GM19467 (cell line): ENCODE results near the gene WASL.
"Not testable (repeated sequence)": the region's sequence is repeated elsewhere in the genome, so short reads cannot be mapped to it uniquely, and the experiment has no call there.

Source experiments
- ATAC-seq: cut with Tn5 transposase; IDR thresholded peaks from one replicate; pipeline ENCODE4 v1.9.1; 2021; ENCODE audit warnings: mild to moderate bottlenecking, moderate library complexity; ENCODE audit not compliant: unreplicated experiment

Gene WASL

GRCh38 chr7:123737168-123737674 is 11.6 kb downstream of the WASL start:
- not testable (repeated sequence) for ATAC-seq

GRCh38 chr7:123735539-123735938 is 13.3 kb downstream of the WASL start:
- no peak for ATAC-seq

- ATAC-seq, result no peak
These were observed 14.3 kb downstream of the WASL start for GRCh38 chr7:123734498-123734897.

- ATAC-seq, result no peak
These were observed 16.3 kb downstream of the WASL start for GRCh38 chr7:123732413-123733091.

- no peak for ATAC-seq
These were observed 19.6 kb downstream of the WASL start for GRCh38 chr7:123729218-123729578.

- ATAC-seq, result no peak
These were observed 21.5 kb downstream of the WASL start for GRCh38 chr7:123727071-123727837.

- ATAC-seq, result no peak
These were observed 23.1 kb downstream of the WASL start for GRCh38 chr7:123725586-123726171.

- ATAC-seq, result no peak
These were observed 24.0 kb downstream of the WASL start for GRCh38 chr7:123724817-123725253.

GRCh38 chr7:123723913-123724312 is 24.9 kb downstream of the WASL start:
- ATAC-seq, result no peak

- not testable (repeated sequence) for ATAC-seq
These were observed 28.3 kb downstream of the WASL start for GRCh38 chr7:123720527-123720926.

GRCh38 chr7:123719197-123719721 is 29.5 kb downstream of the WASL start:
- ATAC-seq, result no peak

- ATAC-seq, result no peak
These were observed 30.0 kb downstream of the WASL start for GRCh38 chr7:123718773-123719172.

GRCh38 chr7:123717689-123718088 is 31.1 kb downstream of the WASL start:
- no peak for ATAC-seq

GRCh38 chr7:123716877-123717276 is 31.9 kb downstream of the WASL start:
- no peak for ATAC-seq

- ATAC-seq, result no peak
These were observed 33.0 kb downstream of the WASL start for GRCh38 chr7:123715799-123716198.

GRCh38 chr7:123715198-123715597 is 33.6 kb downstream of the WASL start:
- no peak for ATAC-seq

- no peak for ATAC-seq
These were observed 34.3 kb downstream of the WASL start for GRCh38 chr7:123714296-123715080.

- ATAC-seq, result no peak
These were observed 36.2 kb downstream of the WASL start for GRCh38 chr7:123712619-123713018.

GRCh38 chr7:123711832-123712293 is 36.9 kb downstream of the WASL start:
- ATAC-seq, result no peak

GRCh38 chr7:123710683-123711082 is 38.1 kb downstream of the WASL start:
- no peak for ATAC-seq

GRCh38 chr7:123709525-123709924 is 39.3 kb downstream of the WASL start:
- no peak for ATAC-seq
